Natural killer cell (primary cell): ENCODE measurements around the gene C11orf21. TPM values are rescaled to one million over a fixed set of nuclear protein-coding genes. Genes with fewer than 3 reads are reported as not detected.

ENCODE experiments used
- ATAC-seq, 3 donors: fragments of 150-1000 bp in 2 of 3; fragments of 200-7000 bp in 1 of 3; cut with Tn5 transposase; 1 replicate in 1 of 3; 2 replicates in 2 of 3; pipeline ENCODE4 v1.10.0; 2021; ENCODE audit warnings: mild to moderate bottlenecking in 2 of 3, moderate library complexity in 2 of 3
- DNase-seq, 2 donors: peaks; one replicate each; pipeline versions ENCODE4 v3.0.0 to v3.0.0-alpha.2; 2013 to 2021; ENCODE audit warnings: mixed read lengths in 1 of 2
- H3K27ac ChIP-seq: one replicate; pipeline ENCODE4 v1.5.1; 2013; ENCODE audit warnings: mild to moderate bottlenecking, low read length
- H3K27me3 ChIP-seq: one replicate; pipeline ENCODE4 v1.6.1; 2013; ENCODE audit warnings: low read length; ENCODE audit not compliant: control insufficient read depth, insufficient read depth
- H3K36me3 ChIP-seq: one replicate; pipeline ENCODE4 v1.6.1; 2013; ENCODE audit warnings: low read length; ENCODE audit not compliant: control insufficient read depth, insufficient read depth
- H3K4me1 ChIP-seq: one replicate; pipeline ENCODE4 v1.6.1; 2013; ENCODE audit warnings: low read length; ENCODE audit not compliant: control insufficient read depth, insufficient read depth
- H3K4me3 ChIP-seq: one replicate; pipeline ENCODE4 v1.5.1; 2013; ENCODE audit warnings: low read length
- H3K9me3 ChIP-seq: one replicate; pipeline ENCODE4 v1.6.1; 2013; ENCODE audit warnings: low read length; ENCODE audit not compliant: control insufficient read depth, insufficient read depth
- H3K27ac Mint-ChIP-seq, 2 donors: one replicate each; pipeline ENCODE4 v1.8.0; 2022; ENCODE audit warnings: mild to moderate bottlenecking in 2 of 2, mixed read lengths in 2 of 2, moderate library complexity in 1 of 2
- H3K27me3 Mint-ChIP-seq, 2 donors: one replicate each; pipeline ENCODE4 v1.8.0; 2022; ENCODE audit warnings: low read depth in 2 of 2, mixed read lengths in 2 of 2
- H3K36me3 Mint-ChIP-seq: one replicate; pipeline ENCODE4 v1.8.0; 2022; ENCODE audit warnings: mixed read lengths
- H3K4me1 Mint-ChIP-seq, 2 donors: one replicate each; pipeline ENCODE4 v1.8.0; 2022; ENCODE audit warnings: mixed read lengths in 2 of 2
- H3K4me3 Mint-ChIP-seq: one replicate; pipeline ENCODE4 v1.8.0; 2022; ENCODE audit warnings: mild to moderate bottlenecking, moderate library complexity, mixed read lengths
- H3K9me3 Mint-ChIP-seq, 2 donors: one replicate each; pipeline ENCODE4 v1.8.0; 2022; ENCODE audit warnings: mixed read lengths in 2 of 2
- WGBS: methylation state at CpG from one replicate; pipeline ENCODE4 v1.1.7; 2013; ENCODE audit warnings: missing lambda C conversion rate; ENCODE audit not compliant: insufficient coverage; 5-methylcytosine and 5-hydroxymethylcytosine counted together
- intact Hi-C: fragments of 100-400 bp; cut with micrococcal nuclease; formaldehyde crosslinking; loops from one replicate; pipeline ENCODE4 v1.14.2; 2022
- total RNA-seq, 4 donors: library from RNA; stranded (reverse); fragments of 120-200 nt in 1 of 4; gene quantifications; one replicate each; pipeline versions ENCODE4 v1.2.3 to v1.2.4, GENCODE V29; 2013 to 2022
- TF ChIP-seq, protein P1 (sequence below): fragments of 200-600 bp; IDR thresholded peaks from one replicate; pipeline ENCODE4 v1.8.0; 2022; ENCODE audit warnings: antibody characterized with exemption

Gene C11orf21
- total RNA-seq, 3 donors from 2014 or later (not counting 1 experiment from before 2014, with no cell fraction given) = 227 to 325 (median 237) TPM

DNA sequence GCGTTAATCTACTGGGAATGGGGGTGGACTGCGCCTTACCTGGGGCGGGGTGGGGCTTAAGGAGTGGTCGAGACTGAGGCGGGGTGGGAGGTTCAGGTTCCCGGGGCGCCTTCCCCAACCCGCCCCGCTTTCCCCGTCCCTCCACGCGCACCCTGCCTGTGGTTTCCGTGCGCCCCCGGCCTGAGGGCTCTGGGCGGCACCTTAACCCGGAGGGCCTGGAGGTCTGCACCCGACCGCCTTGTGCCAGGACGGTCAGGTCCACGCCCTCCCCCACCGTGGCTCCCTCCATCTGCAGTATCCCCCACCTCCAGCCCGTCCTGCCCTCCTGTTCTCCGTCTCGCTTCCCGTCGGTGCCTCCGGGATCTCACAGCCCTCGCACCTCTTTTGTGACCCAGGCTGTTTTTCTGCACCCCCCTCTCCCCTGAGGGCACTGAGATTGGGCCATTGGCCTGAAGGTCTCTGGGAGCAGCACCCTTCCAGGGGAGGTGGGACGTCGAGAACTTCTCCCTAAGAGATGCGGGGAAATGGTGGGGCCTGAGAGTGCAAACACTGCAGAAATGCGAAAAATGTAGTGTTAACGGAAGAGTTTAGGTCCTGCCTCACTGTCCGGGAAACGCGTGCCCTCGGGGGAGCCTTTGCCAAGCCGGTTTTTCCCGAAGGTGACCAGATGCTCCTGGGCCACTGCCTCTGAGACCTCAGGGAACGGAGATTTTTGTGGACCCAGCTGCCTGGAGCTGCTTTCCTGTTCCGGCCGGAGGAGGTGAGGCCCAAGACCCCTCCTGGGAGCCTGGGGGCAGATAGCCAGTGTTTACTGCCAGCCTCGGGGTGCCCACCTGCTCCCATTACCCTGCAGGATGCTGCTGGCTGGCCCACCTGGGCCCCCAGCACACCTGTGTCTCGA is 30.1 kb downstream of the C11orf21 start:
- no peak overlapping the region for H3K4me3 ChIP-seq
- intact Hi-C loops = loop anchor here (2.0 kb wide), 1 partner anchor 75 kb away; no protein-coding TSS in a partner anchor
- ATAC-seq (no peak), DNase-seq (peak in 1 of 2 donors; percentile 15)
- Mint-ChIP-seq H3K4me3 (peak overlapping the region; percentile 61), H3K9me3 (no peaks in the 10 kb centered on the region), H3K4me1 (peaks cover 12 to 33% of the 10 kb centered on the region in 2 donors), H3K27me3 (no peaks in the 10 kb centered on the region), H3K27ac (peak overlapping the region in 1 of 2 donors; percentile 46), H3K36me3 (no peaks in the 10 kb centered on the region)
- no peaks in the 10 kb centered on the region for H3K36me3 ChIP-seq
- H3K27me3 ChIP-seq = peaks cover 2% of the 10 kb centered on the region
- H3K27ac ChIP-seq = no peak overlapping the region
- WGBS = 40% methylated on average over 45 of the region's 45 CpGs
- TF ChIP-seq, protein P1, sequence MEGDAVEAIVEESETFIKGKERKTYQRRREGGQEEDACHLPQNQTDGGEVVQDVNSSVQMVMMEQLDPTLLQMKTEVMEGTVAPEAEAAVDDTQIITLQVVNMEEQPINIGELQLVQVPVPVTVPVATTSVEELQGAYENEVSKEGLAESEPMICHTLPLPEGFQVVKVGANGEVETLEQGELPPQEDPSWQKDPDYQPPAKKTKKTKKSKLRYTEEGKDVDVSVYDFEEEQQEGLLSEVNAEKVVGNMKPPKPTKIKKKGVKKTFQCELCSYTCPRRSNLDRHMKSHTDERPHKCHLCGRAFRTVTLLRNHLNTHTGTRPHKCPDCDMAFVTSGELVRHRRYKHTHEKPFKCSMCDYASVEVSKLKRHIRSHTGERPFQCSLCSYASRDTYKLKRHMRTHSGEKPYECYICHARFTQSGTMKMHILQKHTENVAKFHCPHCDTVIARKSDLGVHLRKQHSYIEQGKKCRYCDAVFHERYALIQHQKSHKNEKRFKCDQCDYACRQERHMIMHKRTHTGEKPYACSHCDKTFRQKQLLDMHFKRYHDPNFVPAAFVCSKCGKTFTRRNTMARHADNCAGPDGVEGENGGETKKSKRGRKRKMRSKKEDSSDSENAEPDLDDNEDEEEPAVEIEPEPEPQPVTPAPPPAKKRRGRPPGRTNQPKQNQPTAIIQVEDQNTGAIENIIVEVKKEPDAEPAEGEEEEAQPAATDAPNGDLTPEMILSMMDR = no peak
- no peaks in the 10 kb centered on the region for H3K9me3 ChIP-seq
- peaks cover 41% of the 10 kb centered on the region for H3K4me1 ChIP-seq

DNA sequence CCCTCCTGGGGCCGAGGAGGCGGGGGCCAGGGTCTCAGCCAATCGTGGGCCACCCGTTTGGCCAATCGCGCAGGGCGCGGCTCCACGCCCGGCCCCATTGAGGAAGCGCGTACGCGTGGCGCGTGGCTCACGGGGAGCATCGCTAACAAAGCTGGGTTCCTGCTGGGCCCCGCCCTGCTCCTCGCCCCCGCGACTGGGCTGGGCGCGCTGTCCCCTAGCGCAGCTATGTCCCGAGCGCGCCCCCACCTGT is 30.7 kb downstream of the C11orf21 start:
- peak; percentile 76 to 88 (median 78) for ATAC-seq
- DNase-seq = peak; percentile 75 to 77
- Mint-ChIP-seq H3K27me3 (no peaks in the 10 kb centered on the region), H3K4me3 (peak overlapping the region; percentile 25), H3K36me3 (no peaks in the 10 kb centered on the region), H3K27ac (peak overlapping the region in 1 of 2 donors; percentile 70), H3K4me1 (peaks cover 18 to 37% of the 10 kb centered on the region in 2 donors), H3K9me3 (no peaks in the 10 kb centered on the region)
- WGBS = 3% methylated on average over 28 of the region's 28 CpGs
- Histone ChIP-seq H3K27ac (no peak overlapping the region), H3K4me1 (peaks cover 47% of the 10 kb centered on the region), H3K4me3 (peak overlapping the region; percentile 42), H3K27me3 (peaks cover 2% of the 10 kb centered on the region), H3K36me3 (no peaks in the 10 kb centered on the region), H3K9me3 (no peaks in the 10 kb centered on the region)
- TF ChIP-seq, protein P1 = no peak
- intact Hi-C loops = loop anchor here (2.0 kb wide), 1 partner anchor 74 kb away; no protein-coding TSS in a partner anchor

DNA sequence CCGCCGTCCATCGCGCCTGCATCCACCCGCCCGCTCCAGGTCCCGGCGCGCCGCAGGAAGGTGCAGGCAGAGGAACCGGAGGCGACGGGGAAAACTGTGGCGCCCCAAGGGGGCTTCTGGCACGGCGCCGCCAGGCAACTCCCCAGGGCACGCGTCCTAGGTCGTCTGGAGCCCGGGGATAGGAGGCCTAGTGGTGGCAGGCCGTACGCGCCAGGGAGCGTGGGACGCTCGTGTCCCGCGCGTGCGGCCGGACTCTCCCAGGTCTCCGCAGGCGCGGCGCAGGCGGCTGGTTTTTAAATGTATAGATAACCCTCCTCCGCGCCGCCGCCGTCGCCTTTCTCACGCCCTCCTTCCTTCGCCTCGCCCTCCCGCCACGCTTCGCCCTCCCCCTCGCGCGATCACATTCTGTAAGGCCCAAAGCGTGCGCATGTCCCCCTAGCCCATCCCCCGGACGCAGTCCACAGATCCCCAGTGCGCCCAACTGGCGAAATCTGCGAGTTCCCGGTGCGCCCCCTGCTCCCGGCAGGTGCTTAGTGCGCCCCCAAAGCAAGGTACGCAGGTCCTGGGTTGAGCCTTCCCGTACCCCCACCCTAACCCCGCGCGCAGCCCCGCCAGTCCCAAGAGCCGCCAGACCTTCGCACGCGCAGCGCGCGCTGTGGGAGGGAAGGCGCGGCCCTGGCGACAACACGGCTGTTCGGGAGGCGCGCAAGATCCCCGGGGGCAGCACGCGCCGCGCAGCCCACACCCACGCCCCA is 31.2 kb downstream of the C11orf21 start, which contains the start of gene ASCL2:
ASCL2 (minus strand) TSS at position 267 of the 755 bp plus-strand sequence; CDS start at position 11, 256 bp downstream.
- Mint-ChIP-seq H3K9me3 (no peaks in the 10 kb centered on the region), H3K27me3 (no peaks in the 10 kb centered on the region), H3K36me3 (no peaks in the 10 kb centered on the region), H3K4me3 (peak within 1 kb of the TSS; percentile 86), H3K27ac (peak within 1 kb of the TSS; percentile 41 to 77), H3K4me1 (peaks cover 23 to 42% of the 10 kb centered on the region in 2 donors)
- H3K9me3 ChIP-seq = no peaks in the 10 kb centered on the region
- intact Hi-C loops = loop anchor here (2.0 kb wide), 1 partner anchor 74 kb away; no protein-coding TSS in a partner anchor
- peaks cover 2% of the 10 kb centered on the region for H3K27me3 ChIP-seq
- ATAC-seq (peak; percentile 24 to 48 (median 33)), DNase-seq (peak; percentile 42 to 50)
- 5% methylated on average over 89 of the region's 89 CpGs for WGBS
- peaks cover 52% of the 10 kb centered on the region for H3K4me1 ChIP-seq
- H3K27ac ChIP-seq = peak within 1 kb of the TSS; percentile 49
- peak within 1 kb of the TSS; percentile 49 for H3K4me3 ChIP-seq
- TF ChIP-seq, protein P1 = no peak
- no peaks in the 10 kb centered on the region for H3K36me3 ChIP-seq
